Peyer's patch (tissue), 4 donors: ENCODE results near the gene PPFIA3.

Experiments used
- POLR2A ChIP-seq, 2 donors: fragments of 450-650 bp; IDR thresholded peaks; one replicate each; pipeline ENCODE4 v1.5.1; 2017; ENCODE audit warnings: antibody characterized with exemption in 2 of 2, mild to moderate bottlenecking in 2 of 2, moderate library complexity in 2 of 2
- TF ChIP-seq, protein P1 (sequence below), 6 experiments: fragments of 450-650 bp in 4 of 6; fragments of 200-600 bp in 2 of 6; sonication (generic) in 1 of 6; IDR thresholded peaks; one replicate each; pipeline ENCODE4 v1.5.1; 2017 to 2019; ENCODE audit warnings: antibody characterized with exemption in 6 of 6, mild to moderate bottlenecking in 3 of 6, moderate library complexity in 1 of 6

DNA sequence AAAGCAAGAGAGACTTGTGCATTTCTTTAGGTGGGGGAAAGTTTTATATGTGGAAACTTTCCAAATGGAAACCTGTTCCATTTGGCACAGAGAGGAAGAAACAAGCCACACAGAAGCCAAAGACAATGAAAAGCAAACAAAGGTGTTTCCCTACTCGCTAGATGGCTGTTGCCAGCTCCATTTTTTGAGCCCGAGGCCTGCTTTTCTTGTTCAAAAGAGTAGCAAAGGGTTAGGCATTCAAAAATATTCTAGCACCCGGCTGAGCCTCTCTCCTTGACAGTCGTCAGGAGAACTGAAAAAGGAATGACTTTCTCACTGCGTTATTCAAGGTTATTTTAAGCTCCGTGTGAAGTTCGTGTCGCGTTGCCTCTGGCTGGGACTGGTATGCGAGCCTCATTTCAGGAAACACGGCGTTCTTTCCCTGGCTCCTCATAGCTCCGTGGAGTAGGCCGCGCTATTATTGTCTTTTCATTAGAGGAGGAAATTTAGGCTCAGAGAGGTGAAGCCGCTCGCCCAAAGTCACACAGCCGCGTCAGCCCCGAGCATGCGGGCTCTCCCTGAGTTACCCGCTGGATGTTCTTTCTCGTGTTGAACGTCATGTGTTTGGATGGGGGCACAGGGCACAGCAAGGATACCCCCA lies 45.9 kb downstream of the PPFIA3 start:
- TF ChIP-seq, protein P1, sequence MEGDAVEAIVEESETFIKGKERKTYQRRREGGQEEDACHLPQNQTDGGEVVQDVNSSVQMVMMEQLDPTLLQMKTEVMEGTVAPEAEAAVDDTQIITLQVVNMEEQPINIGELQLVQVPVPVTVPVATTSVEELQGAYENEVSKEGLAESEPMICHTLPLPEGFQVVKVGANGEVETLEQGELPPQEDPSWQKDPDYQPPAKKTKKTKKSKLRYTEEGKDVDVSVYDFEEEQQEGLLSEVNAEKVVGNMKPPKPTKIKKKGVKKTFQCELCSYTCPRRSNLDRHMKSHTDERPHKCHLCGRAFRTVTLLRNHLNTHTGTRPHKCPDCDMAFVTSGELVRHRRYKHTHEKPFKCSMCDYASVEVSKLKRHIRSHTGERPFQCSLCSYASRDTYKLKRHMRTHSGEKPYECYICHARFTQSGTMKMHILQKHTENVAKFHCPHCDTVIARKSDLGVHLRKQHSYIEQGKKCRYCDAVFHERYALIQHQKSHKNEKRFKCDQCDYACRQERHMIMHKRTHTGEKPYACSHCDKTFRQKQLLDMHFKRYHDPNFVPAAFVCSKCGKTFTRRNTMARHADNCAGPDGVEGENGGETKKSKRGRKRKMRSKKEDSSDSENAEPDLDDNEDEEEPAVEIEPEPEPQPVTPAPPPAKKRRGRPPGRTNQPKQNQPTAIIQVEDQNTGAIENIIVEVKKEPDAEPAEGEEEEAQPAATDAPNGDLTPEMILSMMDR (IDR thresholded peaks at IDR 0.05), result no peak
- no peak for TF ChIP-seq POLR2A (IDR thresholded peaks at IDR 0.05)
